K562 (cell line): ENCODE measurements around the gene CISTR. TPM values are rescaled to one million over a fixed set of nuclear protein-coding genes. Genes with fewer than 3 reads are reported as not detected.

Experiments used
- ATAC-seq: fragments of 200-7000 bp; cut with Tn5 transposase; 3 replicates; pipeline ENCODE4 v1.9.1; 2020; ENCODE audit warnings: moderate library complexity
- BruUV-seq: library from RNA; stranded (reverse); fragments of 400-500 nt; replicated peaks from 2 replicates; lab custom pipeline; 2021; lab: Mats Ljungman, UMichigan
- CTCF ChIA-PET: fragments of 300-600 bp; formaldehyde crosslinking; extraction: SDS; loops from one replicate; lab custom pipeline; 2021; ENCODE audit warnings: low intra/inter-chr PET ratio; lab: Yijun Ruan, JAX
- POLR2A ChIA-PET: fragments of 300-600, 350-650 bp; sonication (Branson Sonifier 250); formaldehyde crosslinking; extraction: SDS; loops from one replicate; lab custom pipeline; 2021; ENCODE audit warnings: antibody characterized with exemption, inconsistent platforms; lab: Yijun Ruan, JAX
- DNase-seq, 4 experiments: peaks; one replicate each; pipeline versions ENCODE4 v3.0.0 to v3.0.0-alpha.2; 2011 to 2018; ENCODE audit warnings: low spot score in 3 of 4, mixed read lengths in 3 of 4; ENCODE audit errors: extremely low read depth in 1 of 4
- FAIRE-seq: peaks from 2 replicates; lab custom pipeline; 2011; peaks lifted over from hg19 to GRCh38; lab: Jason Lieb, UNC
- H2AFZ ChIP-seq: 2 replicates; pipeline ENCODE4 v1.6.0; 2011; ENCODE audit warnings: low read depth, low read length, control low read depth, inconsistent platforms
- H3K27ac ChIP-seq: fragments of 200-600 bp; 3 replicates; pipeline ENCODE4 v1.8.0; 2011; ENCODE audit warnings: low read depth, mild to moderate bottlenecking, control low read depth, inconsistent platforms, low read length, moderate library complexity, mixed read lengths; ENCODE audit errors: extremely low read depth
- H3K27me3 ChIP-seq, 2 experiments: fragments of 300-600 bp in 1 of 2; 2 replicates in 1 of 2; 3 replicates in 1 of 2; pipeline versions ENCODE4 v1.6.0 to v1.8.0; 2011; ENCODE audit warnings: inconsistent platforms in 2 of 2, low read length in 2 of 2, mild to moderate bottlenecking in 1 of 2, mixed read lengths in 1 of 2, moderate library complexity in 1 of 2; ENCODE audit not compliant: control insufficient read depth in 2 of 2, insufficient read depth in 2 of 2
- H3K36me3 ChIP-seq: fragments of 300-600 bp; 3 replicates; pipeline ENCODE4 v1.8.0; 2011; ENCODE audit warnings: mild to moderate bottlenecking, low read length, inconsistent platforms; ENCODE audit not compliant: control insufficient read depth, insufficient read depth
- H3K4me1 ChIP-seq, 2 experiments: fragments of 200-600 bp in 1 of 2; replicated peaks in 1 of 2; 2 replicates in 1 of 2; 3 replicates in 1 of 2; pipeline versions ENCODE4 v1.5.1 to v1.8.0; 2011; ENCODE audit warnings: inconsistent platforms in 2 of 2, low read length in 2 of 2, mild to moderate bottlenecking in 1 of 2, mixed read lengths in 1 of 2, moderate library complexity in 1 of 2; ENCODE audit not compliant: control insufficient read depth in 2 of 2, insufficient read depth in 2 of 2
- H3K4me2 ChIP-seq: 2 replicates; pipeline ENCODE4 v1.6.1; 2011; ENCODE audit warnings: low read length, control low read depth, inconsistent platforms, mixed read lengths; ENCODE audit not compliant: insufficient read depth
- H3K4me3 ChIP-seq: fragments of 200-600 bp; sonication (generic), shearing (Covaris generic); 2 replicates; pipeline ENCODE4 v1.5.1; 2016; ENCODE audit warnings: control low read depth, inconsistent platforms
- H3K79me2 ChIP-seq: fragments of 200-600 bp; 3 replicates; pipeline ENCODE4 v1.8.0; 2011; ENCODE audit warnings: low read length, inconsistent platforms; ENCODE audit not compliant: control insufficient read depth, insufficient read depth
- H3K9ac ChIP-seq, 2 experiments: 2 replicates each; pipeline versions ENCODE4 v1.6.0 to v1.6.1; 2011; ENCODE audit warnings: low read depth in 2 of 2, low read length in 2 of 2, control low read depth in 1 of 2, inconsistent platforms in 1 of 2, mild to moderate bottlenecking in 1 of 2, mixed read lengths in 1 of 2; ENCODE audit not compliant: insufficient read depth in 1 of 2
- H3K9me1 ChIP-seq: one replicate; pipeline ENCODE4 v1.6.0; 2011; ENCODE audit warnings: inconsistent platforms, mild to moderate bottlenecking, low read length, moderate library complexity; ENCODE audit not compliant: control insufficient read depth, insufficient read depth
- H3K9me3 ChIP-seq: replicated peaks from 2 replicates; pipeline ENCODE4 v1.5.1; 2011; ENCODE audit warnings: low read depth, low read length, inconsistent platforms; ENCODE audit not compliant: control insufficient read depth, insufficient read depth
- H4K20me1 ChIP-seq: replicated peaks from 2 replicates; pipeline ENCODE4 v1.6.1; 2011; ENCODE audit warnings: low read length, inconsistent platforms, mixed read lengths; ENCODE audit not compliant: control insufficient read depth, insufficient read depth
- CTCF ChIP-seq, 3 experiments: IDR thresholded peaks in 2 of 3; conservative IDR thresholded peaks in 1 of 3; 2 replicates each; pipeline ENCODE4 v1.5.1; 2011 to 2012; ENCODE audit warnings: low read length in 3 of 3, mild to moderate bottlenecking in 3 of 3, control low read depth in 2 of 3, improper control_type of control experiment in 1 of 3, inconsistent platforms in 1 of 3, low read depth in 1 of 3, mixed read lengths in 1 of 3, moderate library complexity in 1 of 3; ENCODE audit not compliant: insufficient read depth in 2 of 3
- HIVEP1 ChIP-seq: fragments of 250-450 bp; sonication (Bioruptor Pico); IDR thresholded peaks from 2 replicates; pipeline ENCODE4 v1.4.0; 2020; ENCODE audit warnings: mild to moderate bottlenecking
- KHSRP ChIP-seq: fragments of 450-650 bp; IDR thresholded peaks from 2 replicates; pipeline ENCODE4 v1.6.1; 2017
- POLR2AphosphoS2 ChIP-seq: IDR thresholded peaks from 2 replicates; pipeline ENCODE4 v1.6.1; 2012; ENCODE audit warnings: low read length, improper control_type of control experiment
- SMARCA5 ChIP-seq: fragments of 450-650 bp; IDR thresholded peaks from 2 replicates; pipeline ENCODE4 v1.6.1; 2016
- STAG1 ChIP-seq: sonication (generic); formaldehyde crosslinking; IDR thresholded peaks from 2 replicates; pipeline ENCODE4 v1.5.0; 2020; ENCODE audit warnings: missing genetic modification reagents, borderline replicate concordance
- TBL1XR1 ChIP-seq, 2 experiments: IDR thresholded peaks; 2 replicates each; pipeline ENCODE4 v1.6.1; 2012; ENCODE audit warnings: improper control_type of control experiment in 2 of 2, low read length in 2 of 2, mild to moderate bottlenecking in 1 of 2
- ZNF318 ChIP-seq, 2 experiments: fragments of 450-650 bp; IDR thresholded peaks; 2 replicates each; pipeline ENCODE4 v1.6.1; 2016; ENCODE audit warnings: mild to moderate bottlenecking in 2 of 2, borderline replicate concordance in 1 of 2, low read depth in 1 of 2, moderate library complexity in 1 of 2
- ZNF511 ChIP-seq: sonication (generic); formaldehyde crosslinking; IDR thresholded peaks from 2 replicates; pipeline ENCODE4 v1.8.0; 2022; ENCODE audit warnings: mild to moderate bottlenecking, missing genetic modification reagents
- WGBS: fragments of 100-300 bp; shearing (Covaris generic); methylation state at CpG from one replicate; pipeline ENCODE4 v1.1.6; 2016; ENCODE audit warnings: low coverage, mixed read lengths; ENCODE audit not compliant: insufficient coverage; ENCODE audit errors: missing lambda C conversion rate; 5-methylcytosine and 5-hydroxymethylcytosine counted together
- in situ Hi-C: fragments of 300-500 bp; cut with MboI; formaldehyde crosslinking; loops from 4 replicates; pipeline ENCODE4 v1.15.0; 2018; ENCODE audit warnings: inconsistent platforms, mixed read lengths
- intact Hi-C: fragments of 100-400 bp; cut with micrococcal nuclease; formaldehyde crosslinking; loops from 2 replicates; pipeline ENCODE4 v1.14.2; 2022
- polyA plus RNA-seq, 8 experiments: library from polyadenylated mRNA; depleted of rRNA in 4 of 8; stranded (reverse) in 5 of 8; unstranded in 3 of 8; fragments of >200 nt; fragmentation: Nextera tagmentation in 2 of 8; fragmentation: Illumina TruSeq in 1 of 8; extraction: Ambion mirVana in 2 of 8; extraction: Trizol in 1 of 8; gene quantifications; 2 replicates each; pipeline versions ENCODE4 v1.2.1 to v1.2.3, GENCODE V29; 2011 to 2014; ENCODE audit warnings: inconsistent platforms in 1 of 8, missing spikeins in 1 of 8
- total RNA-seq, 7 experiments: library from RNA; depleted of rRNA in 6 of 7; stranded (reverse); fragments of >200 nt in 6 of 7; fragmentation: Illumina TruSeq in 2 of 7; extraction: Trizol in 2 of 7; gene quantifications; 2 replicates each; pipeline versions ENCODE4 v1.2.1 to v1.2.3, GENCODE V29; 2011 to 2021; ENCODE audit warnings: low replicate concordance in 1 of 7

Gene CISTR
- total and polyA plus RNA-seq, 9 of the 15 experiments (the other 6 are each of a cell fraction or from before 2014, with no cell fraction given): not detected

GRCh38 chr12:53743266-53744129 is 8.3 kb downstream of the CISTR start:
- no peak overlapping the region for H3K4me3 ChIP-seq
- intact Hi-C loops: loop anchor here (1.0 kb wide), 1 partner anchor 41 kb away; no protein-coding TSS in a partner anchor
- no peak overlapping the region for H3K27ac ChIP-seq
- peaks cover 3% of the 10 kb centered on the region for H4K20me1 ChIP-seq
- WGBS: 7% methylated on average over 12 of the region's 16 CpGs
- H3K4me2 ChIP-seq: peak overlapping the region; percentile 49; the same call in 1 of the 2 replicates
- no peaks in the 10 kb centered on the region for H3K36me3 ChIP-seq
- ChIA-PET CTCF (interaction anchor here (0.6 to 10.6 kb wide), 7 partner anchors 14 to 246 kb away, joined by 3 to 252 read pairs (median 5); no protein-coding TSS in a partner anchor), POLR2A (interaction anchor here (0.6 to 3.4 kb wide), 7 partner anchors 9 to 598 kb away, joined by 3 to 15 read pairs (median 3); partner anchors contain the start of gene AAAS)
- no TSS peak for BruUV-seq
- H3K9me3 ChIP-seq: no peaks in the 10 kb centered on the region
- H3K27me3 ChIP-seq: peaks cover 42 to 81% of the 10 kb centered on the region in 2 experiments
- peak; percentile 83 for ATAC-seq
- FAIRE-seq: peak; percentile 84
- peak overlapping the region; percentile 73 for H2AFZ ChIP-seq
- in situ Hi-C loops: loop anchor here (5.0 kb wide), 1 partner anchor 41 kb away; no protein-coding TSS in a partner anchor
- peaks cover 0 to 11% of the 10 kb centered on the region in 2 experiments; a peak in 4 of 5 replicates for H3K4me1 ChIP-seq
- H3K9ac ChIP-seq: peak overlapping the region in 1 of 2 experiments; percentile 6; a peak in 1 of 4 replicates
- no peaks in the 10 kb centered on the region for H3K79me2 ChIP-seq
- H3K9me1 ChIP-seq: no peaks in the 10 kb centered on the region
- DNase-seq: peak; percentile 77 to 87 (median 84)
- TF ChIP-seq CTCF (IDR thresholded peaks at IDR 0.05 in 2 of 3, conservative IDR thresholded peaks at IDR 0.05 in 1 of 3; ENCODE audit: insufficient read depth in 2 of 3, low read depth in 1 of 3, low read length in 3 of 3) (peak; percentile 84 to 94 (median 90)), TBL1XR1 (IDR thresholded peaks at IDR 0.05; ENCODE audit: low read length in 2 of 2) (no peak), POLR2AphosphoS2 (no peak), STAG1 (CRISPR knock-in tag) (peak; percentile 35; the same call in 1 of the 2 replicates), SMARCA5 (no peak), KHSRP (no peak), ZNF318 (IDR thresholded peaks at IDR 0.05; ENCODE audit: borderline replicate concordance in 1 of 2, low read depth in 1 of 2) (no peak), HIVEP1 (CRISPR knock-in tag) (no peak), ZNF511 (CRISPR knock-in tag) (no peak)
